Measurements from ENCODE around the gene EFHC1. TPM values are rescaled to one million over a fixed set of nuclear protein-coding genes. Genes with fewer than 3 reads are reported as not detected.
A peak's percentile ranks its signal among the peaks of the same experiment; 100 is the strongest.

The EFHC1 gene
- total RNA-seq, 1 donor from 2014 or later: 25.6 TPM

GRCh38 chr6:52538252-52538900 lies 118.2 kb downstream of the EFHC1 start:
- H3K27ac Mint-ChIP-seq (ENCODE audit: unreplicated experiment): no peak overlapping the region
- no peak for DNase-seq
- peaks cover 21% of the 10 kb centered on the region for H3K4me1 Mint-ChIP-seq (ENCODE audit: low read depth, unreplicated experiment)
- H3K4me3 Mint-ChIP-seq (ENCODE audit: unreplicated experiment): no peak overlapping the region
- peaks cover 3% of the 10 kb centered on the region for H3K27me3 Mint-ChIP-seq (ENCODE audit: unreplicated experiment)
- H3K36me3 Mint-ChIP-seq (ENCODE audit: unreplicated experiment): no peaks in the 10 kb centered on the region
- H3K9me3 Mint-ChIP-seq (ENCODE audit: unreplicated experiment): peaks cover 1% of the 10 kb centered on the region
- no peak for TF ChIP-seq CTCF (IDR thresholded peaks at IDR 0.05; ENCODE audit: partially characterized antibody, unreplicated experiment)

GRCh38 chr6:52538901-52539354 lies 118.8 kb downstream of the EFHC1 start:
- TF ChIP-seq CTCF (IDR thresholded peaks at IDR 0.05; ENCODE audit: partially characterized antibody, unreplicated experiment): no peak
- Mint-ChIP-seq H3K36me3 (ENCODE audit: unreplicated experiment) (no peaks in the 10 kb centered on the region), H3K9me3 (ENCODE audit: unreplicated experiment) (peaks cover 1% of the 10 kb centered on the region), H3K27me3 (ENCODE audit: unreplicated experiment) (peaks cover 3% of the 10 kb centered on the region), H3K27ac (ENCODE audit: unreplicated experiment) (peak overlapping the region; percentile 21), H3K4me1 (ENCODE audit: low read depth, unreplicated experiment) (peaks cover 23% of the 10 kb centered on the region), H3K4me3 (ENCODE audit: unreplicated experiment) (no peak overlapping the region)
- no peak for DNase-seq

GRCh38 chr6:52539607-52540006 lies 119.5 kb downstream of the EFHC1 start:
- peaks cover 30% of the 10 kb centered on the region for H3K4me1 Mint-ChIP-seq (ENCODE audit: low read depth, unreplicated experiment)
- H3K4me3 Mint-ChIP-seq (ENCODE audit: unreplicated experiment): no peak overlapping the region
- DNase-seq: no peak
- H3K36me3 Mint-ChIP-seq (ENCODE audit: unreplicated experiment): no peaks in the 10 kb centered on the region
- no peak for TF ChIP-seq CTCF (IDR thresholded peaks at IDR 0.05; ENCODE audit: partially characterized antibody, unreplicated experiment)
- peaks cover 3% of the 10 kb centered on the region for H3K27me3 Mint-ChIP-seq (ENCODE audit: unreplicated experiment)
- peaks cover 1% of the 10 kb centered on the region for H3K9me3 Mint-ChIP-seq (ENCODE audit: unreplicated experiment)
- H3K27ac Mint-ChIP-seq (ENCODE audit: unreplicated experiment): no peak overlapping the region

- Mint-ChIP-seq H3K4me1 (ENCODE audit: low read depth, unreplicated experiment) (peaks cover 32% of the 10 kb centered on the region), H3K9me3 (ENCODE audit: unreplicated experiment) (peaks cover 1% of the 10 kb centered on the region), H3K27me3 (ENCODE audit: unreplicated experiment) (peaks cover 3% of the 10 kb centered on the region), H3K36me3 (ENCODE audit: unreplicated experiment) (no peaks in the 10 kb centered on the region), H3K27ac (ENCODE audit: unreplicated experiment) (no peak overlapping the region), H3K4me3 (ENCODE audit: unreplicated experiment) (no peak overlapping the region)
- no peak for DNase-seq
- no peak for TF ChIP-seq CTCF (IDR thresholded peaks at IDR 0.05; ENCODE audit: partially characterized antibody, unreplicated experiment)
These were observed 120.3 kb downstream of the EFHC1 start for GRCh38 chr6:52540286-52540902.

- TF ChIP-seq CTCF (IDR thresholded peaks at IDR 0.05; ENCODE audit: partially characterized antibody, unreplicated experiment): no peak
- Mint-ChIP-seq H3K9me3 (ENCODE audit: unreplicated experiment) (peaks cover 3% of the 10 kb centered on the region), H3K4me1 (ENCODE audit: low read depth, unreplicated experiment) (peaks cover 32% of the 10 kb centered on the region), H3K4me3 (ENCODE audit: unreplicated experiment) (no peak overlapping the region), H3K27me3 (ENCODE audit: unreplicated experiment) (peaks cover 3% of the 10 kb centered on the region), H3K36me3 (ENCODE audit: unreplicated experiment) (no peaks in the 10 kb centered on the region), H3K27ac (ENCODE audit: unreplicated experiment) (no peak overlapping the region)
- no peak for DNase-seq
These were observed 121.0 kb downstream of the EFHC1 start for GRCh38 chr6:52541135-52541534.

All from glutamatergic neuron (in vitro differentiated cells).